SK-N-SH treated with all-trans-retinoic acid at 6 μM for 48 hours (cell line): ENCODE measurements around the gene NRBF2.

ENCODE experiments used
- ATAC-seq: fragments of 200-7000 bp; cut with Tn5 transposase; 3 replicates; pipeline ENCODE4 v1.9.1; 2020; ENCODE audit warnings: mild to moderate bottlenecking, moderate library complexity
- ARNTL ChIP-seq: fragments of 450-650 bp; formaldehyde crosslinking; IDR thresholded peaks from 2 replicates; pipeline ENCODE4 v1.5.0; 2020; ENCODE audit warnings: low read depth, mild to moderate bottlenecking, moderate library complexity, borderline replicate concordance
- BACH2 ChIP-seq: fragments of 250-450 bp; sonication (Bioruptor Pico); IDR thresholded peaks from 2 replicates; pipeline ENCODE4 v1.9.0; 2021; ENCODE audit warnings: mild to moderate bottlenecking, borderline replicate concordance
- CREB5 ChIP-seq: fragments of 250-450 bp; sonication (Bioruptor Pico); IDR thresholded peaks from 2 replicates; pipeline ENCODE4 v1.5.1; 2020; ENCODE audit warnings: low read depth, mild to moderate bottlenecking, moderate library complexity
- CSDC2 ChIP-seq: fragments of 250-450 bp; sonication (Bioruptor Pico); IDR thresholded peaks from 2 replicates; pipeline ENCODE4 v1.5.0; 2020; ENCODE audit warnings: mild to moderate bottlenecking, moderate library complexity
- CSRNP3 ChIP-seq: fragments of 250-450 bp; sonication (Bioruptor Pico); IDR thresholded peaks from 2 replicates; pipeline ENCODE4 v1.5.1; 2021; ENCODE audit warnings: mild to moderate bottlenecking, moderate library complexity
- ESRRG ChIP-seq: fragments of 250-450 bp; sonication (Bioruptor Pico); IDR thresholded peaks from 2 replicates; pipeline ENCODE4 v1.6.1; 2021; ENCODE audit warnings: mild to moderate bottlenecking
- GLIS3 ChIP-seq: fragments of 250-450 bp; sonication (Bioruptor Pico); IDR thresholded peaks from 2 replicates; pipeline ENCODE4 v1.5.0; 2020; ENCODE audit warnings: mild to moderate bottlenecking, moderate library complexity
- ISL1 ChIP-seq: fragments of 250-450 bp; sonication (Bioruptor Pico); IDR thresholded peaks from 2 replicates; pipeline ENCODE4 v2.1.2; 2022; ENCODE audit warnings: mild to moderate bottlenecking, moderate library complexity
- OSR1 ChIP-seq: fragments of 250-450 bp; sonication (Bioruptor Pico); IDR thresholded peaks from 2 replicates; pipeline ENCODE4 v1.8.0; 2022; ENCODE audit warnings: moderate library complexity, mild to moderate bottlenecking, inconsistent platforms
- PATZ1 ChIP-seq: fragments of 250-450 bp; sonication (Bioruptor Pico); IDR thresholded peaks from 2 replicates; pipeline ENCODE4 v1.8.0; 2020; ENCODE audit warnings: mild to moderate bottlenecking, moderate library complexity, borderline replicate concordance
- POU6F1 ChIP-seq: fragments of 250-450 bp; sonication (Bioruptor Pico); IDR thresholded peaks from 2 replicates; pipeline ENCODE4 v1.8.0; 2021; ENCODE audit warnings: low read depth, mild to moderate bottlenecking, moderate library complexity, borderline replicate concordance
- PPARA ChIP-seq: fragments of 250-450 bp; sonication (Bioruptor Pico); IDR thresholded peaks from 2 replicates; pipeline ENCODE4 v1.5.0; 2020; ENCODE audit warnings: mild to moderate bottlenecking, borderline replicate concordance
- RARB ChIP-seq: fragments of 250-450 bp; sonication (Bioruptor Pico); IDR thresholded peaks from 2 replicates; pipeline ENCODE4 v1.8.0; 2021; ENCODE audit warnings: mild to moderate bottlenecking, moderate library complexity
- SNAI2 ChIP-seq: fragments of 250-450 bp; sonication (Bioruptor Pico); IDR thresholded peaks from 2 replicates; pipeline ENCODE4 v1.5.0; 2020; ENCODE audit warnings: mild to moderate bottlenecking, moderate library complexity
- TCF4 ChIP-seq: fragments of 250-450 bp; sonication (Bioruptor Pico); IDR thresholded peaks from 2 replicates; pipeline ENCODE4 v1.8.0; 2021; ENCODE audit warnings: mild to moderate bottlenecking, moderate library complexity, borderline replicate concordance
- TOX ChIP-seq: fragments of 250-450 bp; sonication (Bioruptor Pico); IDR thresholded peaks from 2 replicates; pipeline ENCODE4 v1.8.0; 2021; ENCODE audit warnings: mild to moderate bottlenecking, moderate library complexity, borderline replicate concordance
- TSHZ2 ChIP-seq: fragments of 250-450 bp; sonication (Bioruptor Pico); IDR thresholded peaks from 2 replicates; pipeline ENCODE4 v1.5.0; 2020; ENCODE audit warnings: mild to moderate bottlenecking, moderate library complexity
- ZC3H10 ChIP-seq: fragments of 250-450 bp; sonication (Bioruptor Pico); IDR thresholded peaks from 2 replicates; pipeline ENCODE4 v1.5.1; 2021; ENCODE audit warnings: mild to moderate bottlenecking, moderate library complexity
- ZFP3 ChIP-seq: fragments of 250-450 bp; sonication (Bioruptor Pico); IDR thresholded peaks from 2 replicates; pipeline ENCODE4 v1.5.0; 2020; ENCODE audit warnings: mild to moderate bottlenecking, moderate library complexity
- ZNF70 ChIP-seq: fragments of 450-650 bp; formaldehyde crosslinking; IDR thresholded peaks from 2 replicates; pipeline ENCODE4 v1.5.0; 2020; ENCODE audit warnings: mild to moderate bottlenecking, moderate library complexity

The NRBF2 gene

GRCh38 chr10:63084690-63085382 is 48.3 kb upstream of the NRBF2 start:
- ATAC-seq = peak; percentile 52; the same call in 2 of the 3 replicates
- TF ChIP-seq TOX (CRISPR knock-in tag) = no peak
- no peak for TF ChIP-seq ZFP3 (CRISPR knock-in tag)
- TF ChIP-seq POU6F1 = no peak
- no peak for TF ChIP-seq PPARA (CRISPR knock-in tag)
- no peak for TF ChIP-seq RARB (CRISPR knock-in tag)
- no peak for TF ChIP-seq ISL1 (CRISPR knock-in tag)
- TF ChIP-seq ZNF70 (CRISPR knock-in tag) = no peak
- TF ChIP-seq ARNTL (CRISPR knock-in tag) = no peak
- no peak for TF ChIP-seq OSR1 (CRISPR knock-in tag)
- no peak for TF ChIP-seq TSHZ2 (CRISPR knock-in tag)
- no peak for TF ChIP-seq BACH2 (CRISPR knock-in tag)
- TF ChIP-seq CREB5 = no peak
- TF ChIP-seq CSDC2 = no peak
- TF ChIP-seq TCF4 = no peak
- TF ChIP-seq, all 23 proteins: peak for 0

- no peak for ATAC-seq
- TF ChIP-seq GLIS3 (CRISPR knock-in tag) = no peak
- TF ChIP-seq CSRNP3 (CRISPR knock-in tag) = no peak
- TF ChIP-seq TOX (CRISPR knock-in tag) = no peak
- no peak for TF ChIP-seq ARNTL (CRISPR knock-in tag)
- TF ChIP-seq ZC3H10 (CRISPR knock-in tag) = no peak
- no peak for TF ChIP-seq ZNF70 (CRISPR knock-in tag)
- no peak for TF ChIP-seq CREB5
- no peak for TF ChIP-seq RARB (CRISPR knock-in tag)
- no peak for TF ChIP-seq TCF4
- no peak for TF ChIP-seq PATZ1 (CRISPR knock-in tag)
- TF ChIP-seq TSHZ2 (CRISPR knock-in tag) = no peak
- no peak for TF ChIP-seq SNAI2 (CRISPR knock-in tag)
- TF ChIP-seq ESRRG (CRISPR knock-in tag) = no peak
- TF ChIP-seq, all 23 proteins: peak for 0
These were observed 39.9 kb upstream of the NRBF2 start for GRCh38 chr10:63093227-63093626.
